GM18520 (cell line): ENCODE data around the gene CAMKK1.

Experiments
- ATAC-seq: cut with Tn5 transposase; IDR thresholded peaks from one replicate; pipeline ENCODE4 v1.9.1; 2021; ENCODE audit not compliant: unreplicated experiment

CAMKK1 gene

GRCh38 chr17:3918372-3919122 lies 25.7 kb upstream of the CAMKK1 start:
- no peak for ATAC-seq

GRCh38 chr17:3917391-3917931 lies 24.6 kb upstream of the CAMKK1 start:
- no peak for ATAC-seq

GRCh38 chr17:3916825-3917224 lies 24.0 kb upstream of the CAMKK1 start:
- ATAC-seq: no peak

- ATAC-seq: no peak
Observed at GRCh38 chr17:3915995-3916696, 23.3 kb upstream of the CAMKK1 start, which contains the start of gene P2RX1. TSS of gene P2RX1 (minus strand) at chr17:3916465. CDS start at chr17:3916225, 240 bp downstream.

GRCh38 chr17:3915581-3915994 lies 22.7 kb upstream of the CAMKK1 start:
- ATAC-seq: no peak

GRCh38 chr17:3914312-3914670 lies 21.4 kb upstream of the CAMKK1 start:
- ATAC-seq: peak; percentile 33

GRCh38 chr17:3913531-3914311 lies 20.9 kb upstream of the CAMKK1 start:
- no peak for ATAC-seq

GRCh38 chr17:3912827-3913226 lies 20.0 kb upstream of the CAMKK1 start:
- ATAC-seq: no peak

- ATAC-seq: peak; percentile 82
Observed at GRCh38 chr17:3911271-3912053, 18.6 kb upstream of the CAMKK1 start.

GRCh38 chr17:3910420-3911270 lies 17.8 kb upstream of the CAMKK1 start:
- ATAC-seq: no peak

GRCh38 chr17:3909257-3909656 lies 16.4 kb upstream of the CAMKK1 start:
- no peak for ATAC-seq

- no peak for ATAC-seq
Observed at GRCh38 chr17:3907483-3908216, 14.8 kb upstream of the CAMKK1 start.

GRCh38 chr17:3906881-3907280 lies 14.0 kb upstream of the CAMKK1 start:
- no peak for ATAC-seq

GRCh38 chr17:3905017-3905520 lies 12.2 kb upstream of the CAMKK1 start:
- no peak for ATAC-seq

- no peak for ATAC-seq
Observed at GRCh38 chr17:3904501-3904900, 11.6 kb upstream of the CAMKK1 start.

- no peak for ATAC-seq
Observed at GRCh38 chr17:3903881-3904290, 11.0 kb upstream of the CAMKK1 start.

- ATAC-seq: no peak
Observed at GRCh38 chr17:3903051-3903825, 10.4 kb upstream of the CAMKK1 start.

GRCh38 chr17:3900646-3901045 lies 7.8 kb upstream of the CAMKK1 start:
- no peak for ATAC-seq
